Central memory CD8-positive, alpha-beta T cell (primary cell): ENCODE results near the gene LNPEP.
"Not testable (repeated sequence)": the region's sequence is repeated elsewhere in the genome, so short reads cannot be mapped to it uniquely, and the experiment has no call there.

ENCODE experiments used
- ATAC-seq: fragments of 150-1000 bp; cut with Tn5 transposase; replicated peaks from 2 replicates; pipeline ENCODE4 v1.10.0; 2022; ENCODE audit warnings: mild to moderate bottlenecking, moderate FRiP score, moderate number of reproducible peaks; ENCODE audit not compliant: poor library complexity, severe bottlenecking; ENCODE audit errors: extremely low read depth
- DNase-seq, 2 donors: peaks; one replicate each; pipeline ENCODE4 v3.0.0; 2021; ENCODE audit warnings: low spot score in 2 of 2
- H3K27ac Mint-ChIP-seq: one replicate; pipeline ENCODE4 v1.8.0; 2022; ENCODE audit warnings: low read depth, mild to moderate bottlenecking, moderate library complexity, mixed read lengths
- H3K27me3 Mint-ChIP-seq: one replicate; pipeline ENCODE4 v1.8.0; 2022; ENCODE audit warnings: mixed read lengths
- H3K36me3 Mint-ChIP-seq: one replicate; pipeline ENCODE4 v1.8.0; 2022; ENCODE audit warnings: mild to moderate bottlenecking, moderate library complexity, mixed read lengths; ENCODE audit not compliant: insufficient read depth
- H3K4me1 Mint-ChIP-seq: one replicate; pipeline ENCODE4 v1.8.0; 2022; ENCODE audit warnings: mixed read lengths
- H3K4me3 Mint-ChIP-seq: one replicate; pipeline ENCODE4 v1.8.0; 2022; ENCODE audit warnings: mild to moderate bottlenecking, moderate library complexity, mixed read lengths
- H3K9me3 Mint-ChIP-seq: one replicate; pipeline ENCODE4 v1.8.0; 2022; ENCODE audit warnings: mixed read lengths

The LNPEP gene

GRCh38 chr5:97084782-97085458, 149.0 kb downstream of the LNPEP start:
- not testable (repeated sequence) for DNase-seq, ATAC-seq

DNA sequence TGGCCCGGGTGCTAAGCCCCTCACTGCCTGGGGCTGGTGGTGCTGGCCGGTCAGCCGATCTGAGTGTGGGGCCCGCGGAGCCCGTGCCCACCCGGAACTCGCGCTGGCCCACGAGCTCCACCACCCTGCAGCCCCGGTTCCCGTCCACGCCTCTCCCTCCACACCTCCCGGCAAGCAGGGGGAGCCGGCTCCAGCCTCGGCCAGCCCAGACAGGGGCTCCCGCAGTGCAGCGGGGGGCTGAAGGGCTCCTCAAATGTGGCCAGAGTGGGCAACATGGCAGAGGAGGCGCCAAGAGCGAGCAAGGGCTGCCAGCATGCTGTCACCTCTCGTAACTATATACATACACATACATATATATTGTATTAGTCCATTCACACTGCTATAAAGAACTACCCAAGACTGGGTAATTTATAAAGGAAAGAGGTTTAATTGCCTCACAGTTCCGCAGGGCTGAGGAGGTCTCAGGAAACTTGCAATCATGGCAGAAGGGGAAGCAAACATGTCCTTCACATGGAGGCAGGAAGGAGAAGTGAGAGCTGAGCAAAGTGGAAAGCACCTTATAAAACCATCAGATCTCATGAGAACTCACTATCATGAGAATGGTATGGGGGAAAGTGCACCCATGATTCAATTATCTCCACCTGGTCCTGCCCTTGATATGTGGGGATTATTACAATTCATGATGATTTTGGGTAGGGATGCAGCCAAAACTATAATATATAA, 149.7 kb downstream of the LNPEP start:
- Mint-ChIP-seq H3K36me3 (no peaks in the 10 kb centered on the region), H3K27me3 (no peaks in the 10 kb centered on the region), H3K27ac (no peak overlapping the region), H3K4me1 (peaks cover 7% of the 10 kb centered on the region), H3K9me3 (no peaks in the 10 kb centered on the region), H3K4me3 (no peak overlapping the region)
- ATAC-seq (no peak), DNase-seq (no peak)

More at GRCh38 chr5:97084782-97085458, 149.0 kb downstream of the LNPEP start:
- H3K9me3 Mint-ChIP-seq, H3K4me1 Mint-ChIP-seq, H3K4me3 Mint-ChIP-seq, H3K36me3 Mint-ChIP-seq, H3K27ac Mint-ChIP-seq, H3K27me3 Mint-ChIP-seq: not testable (repeated sequence)
